KOPT-K1 (cell line): ENCODE results near the gene GLUD1.
A peak's percentile ranks its signal among the peaks of the same experiment; 100 is the strongest.
"Not testable (repeated sequence)": the region's sequence is repeated elsewhere in the genome, so short reads cannot be mapped to it uniquely, and the experiment has no call there.

Experiments used
- H3K27ac ChIP-seq: fragments of 200-600 bp; sonication (generic); 2 replicates; pipeline ENCODE4 v1.5.1; 2016; ENCODE audit warnings: antibody characterized with exemption, mild to moderate bottlenecking, low read depth, low read length; ENCODE audit not compliant: poor library complexity, severe bottlenecking
- H3K36me3 ChIP-seq: fragments of 200-600 bp; sonication (generic); 2 replicates; pipeline ENCODE4 v1.5.1; 2017; ENCODE audit warnings: antibody characterized with exemption, mild to moderate bottlenecking, low read length, moderate library complexity; ENCODE audit not compliant: insufficient read depth
- H3K9me3 ChIP-seq: fragments of 200-600 bp; sonication (generic); 2 replicates; pipeline ENCODE4 v1.5.1; 2017; ENCODE audit warnings: antibody characterized with exemption, low read length, mild to moderate bottlenecking; ENCODE audit not compliant: insufficient read depth, poor library complexity, severe bottlenecking

Gene GLUD1

GRCh38 chr10:87094373-87095235 is at the start of gene GLUD1, which contains the start of gene SHLD2:
TSS of gene GLUD1 (minus strand) at chr10:87094843. CDS start at chr10:87094769, 74 bp downstream.
TSS of gene SHLD2 (plus strand) at chr10:87095206. CDS start at chr10:87151355, 56,149 bp downstream.
- Histone ChIP-seq H3K9me3 (peaks cover 4% of the 10 kb centered on the region), H3K27ac (peak within 1 kb of the TSS; percentile 90), H3K36me3 (peaks cover 41% of the 10 kb centered on the region)

- not testable (repeated sequence) for H3K9me3 ChIP-seq, H3K27ac ChIP-seq, H3K36me3 ChIP-seq
Observed at GRCh38 chr10:87143109-87143418, 48.4 kb upstream of the GLUD1 start.

DNA sequence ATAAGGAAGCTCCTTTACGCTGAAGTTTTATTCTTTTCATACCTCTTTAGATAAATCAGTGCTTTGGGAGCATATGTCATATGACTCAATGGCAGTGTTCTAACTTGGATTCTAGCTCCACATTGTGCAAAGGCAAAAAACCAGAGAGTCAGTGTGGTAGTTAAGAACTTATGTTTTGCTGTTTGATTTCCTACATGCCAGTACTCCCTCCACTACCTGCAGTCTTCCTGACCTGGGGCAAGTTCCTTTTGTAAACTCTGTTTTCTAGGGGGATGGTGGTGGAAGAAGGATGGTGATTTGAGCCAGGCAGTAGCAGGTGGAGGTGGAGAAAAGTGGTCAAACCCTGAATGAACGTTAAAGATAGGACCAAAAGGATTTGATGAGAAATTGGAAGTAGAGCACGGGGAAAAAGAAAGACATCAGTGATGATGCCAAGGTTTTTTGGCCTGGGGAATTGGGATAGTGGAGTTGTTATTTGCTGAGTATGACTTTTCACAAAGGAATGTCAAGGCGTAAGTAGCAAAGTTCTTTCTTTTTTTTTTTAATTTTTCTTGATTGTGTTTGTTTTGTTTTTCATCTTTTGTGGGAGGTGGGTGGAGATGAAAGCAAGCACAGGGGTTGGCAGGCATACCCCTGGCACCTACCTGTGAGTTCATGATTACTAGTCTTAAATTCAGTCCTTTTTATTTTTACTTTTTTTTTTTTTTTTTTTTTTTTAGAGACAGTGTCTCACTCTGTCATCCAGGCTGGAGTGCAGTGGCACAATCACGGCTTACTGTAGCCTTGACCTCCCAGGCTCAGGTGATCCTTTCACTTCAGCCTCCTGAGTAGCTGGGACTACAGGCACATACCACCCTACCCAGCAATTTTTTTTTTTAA is 47.8 kb upstream of the GLUD1 start:
- not testable (repeated sequence) for H3K36me3 ChIP-seq, H3K27ac ChIP-seq, H3K9me3 ChIP-seq

DNA sequence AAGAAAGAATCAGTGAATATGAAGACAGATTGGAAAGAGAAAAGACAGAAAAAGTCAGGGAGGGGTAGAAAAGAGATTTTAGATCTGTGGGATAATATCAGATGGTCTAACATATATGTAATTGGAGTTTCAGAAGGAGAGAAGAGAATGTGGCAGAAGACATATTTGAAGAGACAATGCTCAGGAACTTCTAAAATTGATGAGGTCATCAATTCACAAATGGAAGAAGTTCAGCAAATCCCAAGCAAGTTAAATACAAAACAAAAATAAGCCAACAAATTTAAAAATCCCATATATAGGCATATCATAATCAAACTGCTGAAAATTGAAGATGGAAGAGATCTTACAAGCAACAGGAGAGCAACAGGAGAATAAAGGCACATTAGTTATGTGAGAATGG is 42.8 kb upstream of the GLUD1 start:
- H3K9me3 ChIP-seq: peaks cover 16% of the 10 kb centered on the region
- not testable (repeated sequence) for H3K27ac ChIP-seq, H3K36me3 ChIP-seq

DNA sequence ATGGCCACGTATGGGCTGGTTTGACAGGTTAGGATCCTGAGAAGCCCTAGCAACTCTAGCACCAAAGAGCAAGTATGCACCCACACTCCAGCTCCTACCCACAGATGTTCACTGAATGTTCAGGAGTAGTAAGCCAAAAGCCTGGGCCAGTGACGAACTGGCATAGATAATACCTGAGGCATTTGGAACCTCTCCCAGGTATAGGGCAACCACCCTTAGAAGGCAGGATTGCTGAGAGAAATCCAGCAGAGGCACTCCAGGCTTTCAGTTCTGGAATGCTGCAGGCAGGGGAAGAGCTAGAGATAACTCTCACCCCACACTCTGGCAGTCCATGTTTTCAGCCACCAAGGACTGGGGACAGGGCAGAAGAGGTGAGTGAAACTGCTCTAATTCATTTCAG is 39.8 kb upstream of the GLUD1 start:
- not testable (repeated sequence) for H3K27ac ChIP-seq
- H3K9me3 ChIP-seq: peaks cover 16% of the 10 kb centered on the region

GRCh38 chr10:87133936-87134335 is 39.3 kb upstream of the GLUD1 start:
- H3K9me3 ChIP-seq: peaks cover 16% of the 10 kb centered on the region
- not testable (repeated sequence) for H3K27ac ChIP-seq, H3K36me3 ChIP-seq

More for the DNA sequence above, 39.8 kb upstream of the GLUD1 start:
- H3K36me3 ChIP-seq: not testable (repeated sequence)

DNA sequence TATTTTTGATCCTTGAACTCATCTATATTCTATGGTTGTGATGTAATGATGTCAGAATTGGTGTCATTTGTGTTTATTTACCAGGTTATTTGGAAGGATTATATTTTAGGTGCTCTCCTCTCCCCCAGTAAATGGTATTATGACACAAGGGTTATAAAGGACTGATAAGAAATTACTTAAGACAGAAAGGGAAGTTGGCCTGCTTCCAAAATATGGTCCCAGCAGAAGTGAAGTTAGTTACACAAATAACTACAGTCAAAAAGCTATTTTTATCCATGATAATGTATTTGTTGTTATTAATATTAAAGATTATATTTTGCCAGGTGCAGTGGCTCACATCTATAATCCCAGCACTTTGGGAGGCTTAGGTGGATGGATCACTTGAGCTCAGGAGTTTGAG is 37.5 kb upstream of the GLUD1 start:
- H3K36me3 ChIP-seq, H3K9me3 ChIP-seq, H3K27ac ChIP-seq: not testable (repeated sequence)

GRCh38 chr10:87127607-87128156 is 33.0 kb upstream of the GLUD1 start:
- H3K27ac ChIP-seq, H3K36me3 ChIP-seq, H3K9me3 ChIP-seq: not testable (repeated sequence)

DNA sequence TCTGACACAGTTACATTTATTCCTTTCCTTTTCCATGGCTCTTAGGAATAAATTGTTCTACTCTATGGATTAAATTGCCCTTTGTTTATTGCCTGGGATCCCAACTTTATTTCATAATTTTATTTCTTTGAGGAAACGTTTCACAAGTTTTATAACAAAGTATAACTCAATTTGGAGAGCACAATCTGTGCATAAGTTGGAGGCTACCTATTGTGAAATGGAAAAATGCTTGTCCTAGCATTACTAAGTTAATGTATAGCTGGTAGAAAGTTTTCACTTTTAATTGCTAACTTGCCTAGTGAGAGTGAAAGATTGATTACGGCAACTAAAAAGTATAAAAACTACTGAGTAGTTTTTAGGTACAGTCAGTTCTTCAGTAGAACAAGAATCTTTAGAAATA is 32.4 kb upstream of the GLUD1 start:
- not testable (repeated sequence) for H3K9me3 ChIP-seq, H3K27ac ChIP-seq, H3K36me3 ChIP-seq

DNA sequence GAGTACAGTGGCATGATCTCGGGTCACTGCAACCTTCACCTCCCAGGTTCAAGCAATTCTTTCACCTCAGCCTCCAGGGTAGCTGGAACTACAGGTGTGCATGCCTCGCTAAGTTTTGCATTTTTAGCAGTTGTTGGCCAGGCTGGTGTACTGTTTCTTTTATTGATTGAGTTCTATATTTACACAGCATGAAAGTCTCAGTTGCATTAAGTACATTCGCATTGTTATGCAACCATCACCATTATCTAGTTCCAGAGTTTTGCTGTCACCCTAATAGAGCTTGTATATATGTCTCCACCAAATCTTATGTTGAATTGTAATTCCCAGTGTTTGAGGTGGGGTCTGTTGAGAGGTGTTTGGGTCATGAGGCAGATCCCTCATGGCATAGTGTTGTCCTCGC is 28.7 kb upstream of the GLUD1 start:
- H3K9me3 ChIP-seq, H3K27ac ChIP-seq, H3K36me3 ChIP-seq: not testable (repeated sequence)

DNA sequence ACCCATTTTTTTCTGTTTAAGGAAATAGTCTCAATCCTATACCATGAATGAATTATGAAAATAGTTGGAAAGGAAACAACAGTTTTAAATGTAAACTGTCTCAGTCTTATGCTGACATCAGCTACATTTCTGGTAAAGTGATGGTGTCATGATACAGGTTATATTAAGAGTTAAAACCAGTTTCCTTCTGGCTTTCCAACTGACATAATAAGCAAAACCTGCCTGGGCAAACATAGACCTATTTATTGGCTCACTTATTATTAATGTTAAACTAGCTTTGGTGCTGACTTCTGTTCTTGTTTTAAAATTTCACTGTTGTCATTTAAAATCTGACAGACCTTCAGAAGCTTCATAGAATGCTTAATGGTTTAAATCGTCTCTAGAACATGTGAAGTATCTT is 24.4 kb upstream of the GLUD1 start:
- not testable (repeated sequence) for H3K9me3 ChIP-seq, H3K27ac ChIP-seq, H3K36me3 ChIP-seq

DNA sequence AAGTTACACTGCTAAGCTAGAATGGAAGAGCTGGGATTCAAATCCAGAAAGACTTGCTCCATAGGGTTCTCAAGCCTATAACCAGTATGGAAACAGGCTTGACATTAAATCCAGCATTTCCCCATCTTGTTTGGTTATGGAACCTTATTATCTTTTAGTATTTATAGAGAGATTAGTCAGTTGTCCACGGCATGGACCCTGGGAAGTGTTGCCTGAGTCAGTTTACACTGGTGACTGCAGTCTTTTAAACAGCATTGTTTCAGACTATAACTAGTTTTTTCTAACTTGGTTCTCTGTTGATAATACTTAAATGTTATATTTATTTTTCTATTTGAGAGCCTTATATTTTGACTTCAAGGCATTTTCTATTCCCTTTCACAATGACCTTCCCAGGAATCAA is 23.5 kb upstream of the GLUD1 start:
- H3K9me3 ChIP-seq, H3K36me3 ChIP-seq, H3K27ac ChIP-seq: not testable (repeated sequence)

GRCh38 chr10:87105446-87106124 is 10.9 kb upstream of the GLUD1 start:
- Histone ChIP-seq H3K27ac (no peak overlapping the region), H3K9me3 (no peaks in the 10 kb centered on the region), H3K36me3 (peaks cover 76% of the 10 kb centered on the region)

GRCh38 chr10:87104727-87105126 is 10.1 kb upstream of the GLUD1 start:
- peaks cover 76% of the 10 kb centered on the region for H3K36me3 ChIP-seq
- not testable (repeated sequence) for H3K9me3 ChIP-seq, H3K27ac ChIP-seq

GRCh38 chr10:87101996-87102395 is 7.4 kb upstream of the GLUD1 start:
- no peak overlapping the region for H3K27ac ChIP-seq
- H3K36me3 ChIP-seq: peaks cover 75% of the 10 kb centered on the region
- peaks cover 4% of the 10 kb centered on the region for H3K9me3 ChIP-seq
